Type B pancreatic cell (in vitro differentiated cells): ENCODE data around the gene KRT7. TPM values are rescaled to one million over a fixed set of nuclear protein-coding genes. Genes with fewer than 3 reads are reported as not detected.

Experiments
- DNase-seq: peaks from one replicate; pipeline ENCODE4 v3.0.0; 2021; ENCODE audit warnings: mixed read lengths; ENCODE audit not compliant: unreplicated experiment; ENCODE audit errors: extremely low spot score
- H3K27ac Mint-ChIP-seq: 2 replicates; pipeline ENCODE4 v1.8.0; 2021; ENCODE audit warnings: mild to moderate bottlenecking, mixed read lengths
- H3K27me3 Mint-ChIP-seq: 2 replicates; pipeline ENCODE4 v1.8.0; 2021; ENCODE audit warnings: mixed read lengths
- H3K36me3 Mint-ChIP-seq: 2 replicates; pipeline ENCODE4 v1.8.0; 2021; ENCODE audit warnings: mixed read lengths
- H3K4me1 Mint-ChIP-seq: one replicate; pipeline ENCODE4 v1.8.0; 2021; ENCODE audit warnings: mixed read lengths; ENCODE audit not compliant: unreplicated experiment
- H3K4me3 Mint-ChIP-seq: 2 replicates; pipeline ENCODE4 v1.8.0; 2021; ENCODE audit warnings: mild to moderate bottlenecking, mixed read lengths
- H3K9me3 Mint-ChIP-seq: 2 replicates; pipeline ENCODE4 v1.8.0; 2021; ENCODE audit warnings: mixed read lengths
- CTCF ChIP-seq: fragments of 200-600 bp; sonication (generic); conservative IDR thresholded peaks from 2 replicates; pipeline ENCODE4 v1.5.0; 2021; ENCODE audit warnings: antibody characterized with exemption, mild to moderate bottlenecking
- total RNA-seq: library from RNA; stranded (reverse); gene quantifications from 2 replicates; pipeline ENCODE4 v1.2.1, GENCODE V29; 2021; ENCODE audit warnings: low replicate concordance

The KRT7 gene
- total RNA-seq, 1 donor from 2014 or later = 125 TPM

GRCh38 chr12:52186118-52186840, 46.8 kb upstream of the KRT7 start:
- Mint-ChIP-seq H3K36me3 (no peaks in the 10 kb centered on the region), H3K4me3 (peak overlapping the region; percentile 67), H3K27me3 (no peaks in the 10 kb centered on the region), H3K9me3 (no peaks in the 10 kb centered on the region), H3K4me1 (peaks cover 17% of the 10 kb centered on the region), H3K27ac (peak overlapping the region; percentile 65)
- no peak for TF ChIP-seq CTCF
- DNase-seq = no peak

- Mint-ChIP-seq H3K36me3 (no peaks in the 10 kb centered on the region), H3K27me3 (no peaks in the 10 kb centered on the region), H3K4me3 (no peak overlapping the region), H3K4me1 (peaks cover 10% of the 10 kb centered on the region), H3K9me3 (no peaks in the 10 kb centered on the region), H3K27ac (no peak overlapping the region)
- no peak for DNase-seq
- no peak for TF ChIP-seq CTCF
Observed at GRCh38 chr12:52187206-52187605, 45.8 kb upstream of the KRT7 start.

- H3K4me1 Mint-ChIP-seq = peaks cover 14% of the 10 kb centered on the region
- no peak overlapping the region for H3K27ac Mint-ChIP-seq
- no peaks in the 10 kb centered on the region for H3K36me3 Mint-ChIP-seq
- no peak for TF ChIP-seq CTCF
- H3K9me3 Mint-ChIP-seq = no peaks in the 10 kb centered on the region
- no peaks in the 10 kb centered on the region for H3K27me3 Mint-ChIP-seq
- no peak for DNase-seq
- H3K4me3 Mint-ChIP-seq = no peak overlapping the region
Observed at GRCh38 chr12:52187640-52188039, 45.4 kb upstream of the KRT7 start.

GRCh38 chr12:52188658-52189057, 44.4 kb upstream of the KRT7 start:
- Mint-ChIP-seq H3K27ac (no peak overlapping the region), H3K4me3 (no peak overlapping the region), H3K36me3 (no peaks in the 10 kb centered on the region), H3K4me1 (peaks cover 21% of the 10 kb centered on the region), H3K9me3 (no peaks in the 10 kb centered on the region), H3K27me3 (no peaks in the 10 kb centered on the region)
- TF ChIP-seq CTCF = no peak
- DNase-seq = no peak

GRCh38 chr12:52189376-52190174, 43.5 kb upstream of the KRT7 start:
- DNase-seq = no peak
- H3K27me3 Mint-ChIP-seq = no peaks in the 10 kb centered on the region
- H3K36me3 Mint-ChIP-seq = no peaks in the 10 kb centered on the region

More at GRCh38 chr12:52189376-52190174, 43.5 kb upstream of the KRT7 start:
- TF ChIP-seq CTCF = no peak
- Mint-ChIP-seq H3K4me3 (peak overlapping the region; percentile 75), H3K9me3 (no peaks in the 10 kb centered on the region), H3K27ac (peak overlapping the region; percentile 41), H3K4me1 (peaks cover 26% of the 10 kb centered on the region)
